ENCODE data around the gene FAM236D.
"Not testable (repeated sequence)": the region's sequence is repeated elsewhere in the genome, so short reads cannot be mapped to it uniquely, and the experiment has no call there.

Gene FAM236D

DNA sequence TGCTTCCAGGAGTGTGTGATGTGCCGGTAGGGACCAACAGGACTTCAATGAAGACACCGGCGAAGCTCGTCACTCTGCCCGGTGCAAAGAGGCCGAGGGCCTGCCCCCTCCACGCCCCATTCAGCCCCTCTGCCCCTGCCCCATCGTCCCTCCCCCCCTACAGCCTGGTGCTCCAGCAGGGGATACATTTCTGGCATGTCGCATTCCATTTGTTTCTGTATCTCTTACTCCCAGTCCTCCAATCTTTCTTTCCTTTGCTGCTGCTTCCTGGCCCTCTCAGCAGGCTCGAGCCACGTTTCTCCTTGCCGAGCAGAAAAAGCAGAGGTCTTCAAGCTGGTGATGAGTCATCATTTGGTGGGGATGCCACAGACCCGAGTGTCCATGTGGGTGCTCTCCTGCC is at the start of gene FAM236D:
Gene FAM236D, minus strand, starts transcription at position 101 of the 400 bp plus-strand sequence. Its CDS starts 100 bp downstream, at position 1.
- not testable (repeated sequence) for H4K20me1 ChIP-seq (ENCODE audit: low read depth, low read length); H3K4me2 ChIP-seq (ENCODE audit: low read depth, low read length, poor library complexity, severe bottlenecking); H3K36me3 ChIP-seq (ENCODE audit: low read length); H3K9me2 ChIP-seq (replicated peaks; ENCODE audit: insufficient read depth, low read length); H3K4me3 ChIP-seq (ENCODE audit: insufficient read depth, low read length, poor library complexity, severe bottlenecking); H3K9ac ChIP-seq (ENCODE audit: low read length); H3K27me3 ChIP-seq (ENCODE audit: low read length); H3F3A ChIP-seq (ENCODE audit: insufficient read depth); H3K79me2 ChIP-seq (ENCODE audit: insufficient read depth, low read length); H3K9me3 ChIP-seq (ENCODE audit: insufficient read depth, low read length); H2AFZ ChIP-seq (ENCODE audit: low read depth, low read length, severe bottlenecking); H3K27ac ChIP-seq (ENCODE audit: low read depth, low read length)

DNA sequence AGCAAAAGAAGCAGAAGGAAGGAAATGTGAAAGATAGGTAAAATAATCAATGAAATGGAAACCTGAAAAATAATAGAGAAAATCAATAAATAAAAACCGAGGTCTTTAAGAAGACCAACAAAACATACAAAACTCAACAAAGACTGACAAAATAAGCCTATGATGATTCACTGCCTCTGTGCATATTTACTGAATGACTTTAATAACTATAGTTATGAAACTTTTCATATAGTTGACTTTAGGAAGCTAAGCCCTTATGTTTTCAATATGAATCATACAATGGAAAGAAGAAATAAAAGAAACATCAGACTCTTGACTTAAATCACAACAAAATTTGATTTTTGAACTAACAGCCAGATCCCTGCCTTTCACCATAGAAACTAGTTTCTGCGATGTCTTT is 29.5 kb upstream of the FAM236D start:
- not testable (repeated sequence) for H3K4me2 ChIP-seq (ENCODE audit: low read depth, low read length, poor library complexity, severe bottlenecking); H3K27me3 ChIP-seq (ENCODE audit: low read length); H3K36me3 ChIP-seq (ENCODE audit: low read length); H3K79me2 ChIP-seq (ENCODE audit: insufficient read depth, low read length); H3K9ac ChIP-seq (ENCODE audit: low read length); H4K20me1 ChIP-seq (ENCODE audit: low read depth, low read length); H3K4me3 ChIP-seq (ENCODE audit: insufficient read depth, low read length, poor library complexity, severe bottlenecking); H3K9me3 ChIP-seq (ENCODE audit: insufficient read depth, low read length); H3F3A ChIP-seq (ENCODE audit: insufficient read depth); H3K27ac ChIP-seq (ENCODE audit: low read depth, low read length); H2AFZ ChIP-seq (ENCODE audit: low read depth, low read length, severe bottlenecking); H3K9me2 ChIP-seq (replicated peaks; ENCODE audit: insufficient read depth, low read length)

DNA sequence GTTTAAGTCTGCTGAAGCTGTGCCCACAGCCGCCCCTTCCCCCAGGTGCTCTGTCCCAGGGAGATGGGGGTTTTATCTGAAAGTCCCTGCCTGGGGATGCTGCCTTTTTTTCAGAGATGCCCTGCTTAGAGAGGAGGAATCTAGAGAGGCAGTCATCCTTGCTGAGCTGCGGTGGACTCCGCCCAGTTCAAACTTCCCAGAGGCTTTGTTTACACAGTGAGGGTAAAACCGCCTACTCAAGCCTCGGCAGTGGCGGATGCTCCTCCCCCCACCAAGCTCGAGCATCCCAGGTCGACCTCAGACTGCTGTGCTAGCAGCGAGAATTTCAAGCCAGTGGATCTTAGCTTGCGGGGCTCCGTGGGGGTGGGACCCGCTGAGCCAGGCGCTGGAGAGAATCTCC is 22.7 kb upstream of the FAM236D start:
- not testable (repeated sequence) for H3K9ac ChIP-seq (ENCODE audit: low read length); H3K27me3 ChIP-seq (ENCODE audit: low read length); H3K9me3 ChIP-seq (ENCODE audit: insufficient read depth, low read length); H3K9me2 ChIP-seq (replicated peaks; ENCODE audit: insufficient read depth, low read length); H3F3A ChIP-seq (ENCODE audit: insufficient read depth); H3K27ac ChIP-seq (ENCODE audit: low read depth, low read length); H3K36me3 ChIP-seq (ENCODE audit: low read length); H3K4me3 ChIP-seq (ENCODE audit: insufficient read depth, low read length, poor library complexity, severe bottlenecking); H3K4me2 ChIP-seq (ENCODE audit: low read depth, low read length, poor library complexity, severe bottlenecking); H2AFZ ChIP-seq (ENCODE audit: low read depth, low read length, severe bottlenecking); H3K79me2 ChIP-seq (ENCODE audit: insufficient read depth, low read length); H4K20me1 ChIP-seq (ENCODE audit: low read depth, low read length)

DNA sequence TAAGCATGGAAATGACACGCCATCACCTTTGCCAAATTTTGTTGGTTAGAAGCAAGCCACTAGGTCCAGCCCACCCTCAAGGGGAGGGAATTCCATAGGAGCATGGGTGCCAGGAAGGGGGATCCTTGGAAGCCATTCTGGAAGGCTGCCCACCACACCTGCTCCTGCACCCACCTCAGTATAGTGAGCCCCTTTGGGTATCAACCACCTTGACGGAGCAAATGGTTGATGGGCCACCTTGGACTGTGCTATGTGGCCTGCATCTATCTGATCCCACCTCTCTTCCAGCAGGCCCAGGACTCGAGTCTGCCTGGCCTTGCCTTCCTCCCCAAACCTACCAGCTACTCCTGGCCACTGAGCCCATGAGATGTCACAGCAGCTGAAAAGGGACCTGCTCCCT is 17.6 kb downstream of the FAM236D start:
- not testable (repeated sequence) for H3K4me3 ChIP-seq (ENCODE audit: insufficient read depth, low read length, poor library complexity, severe bottlenecking); H3K79me2 ChIP-seq (ENCODE audit: insufficient read depth, low read length); H3K27me3 ChIP-seq (ENCODE audit: low read length); H3K27ac ChIP-seq (ENCODE audit: low read depth, low read length); H4K20me1 ChIP-seq (ENCODE audit: low read depth, low read length); H3K9ac ChIP-seq (ENCODE audit: low read length); H3K4me2 ChIP-seq (ENCODE audit: low read depth, low read length, poor library complexity, severe bottlenecking); H2AFZ ChIP-seq (ENCODE audit: low read depth, low read length, severe bottlenecking); H3K9me2 ChIP-seq (replicated peaks; ENCODE audit: insufficient read depth, low read length); H3K9me3 ChIP-seq (ENCODE audit: insufficient read depth, low read length); H3F3A ChIP-seq (ENCODE audit: insufficient read depth); H3K36me3 ChIP-seq (ENCODE audit: low read length)

DNA sequence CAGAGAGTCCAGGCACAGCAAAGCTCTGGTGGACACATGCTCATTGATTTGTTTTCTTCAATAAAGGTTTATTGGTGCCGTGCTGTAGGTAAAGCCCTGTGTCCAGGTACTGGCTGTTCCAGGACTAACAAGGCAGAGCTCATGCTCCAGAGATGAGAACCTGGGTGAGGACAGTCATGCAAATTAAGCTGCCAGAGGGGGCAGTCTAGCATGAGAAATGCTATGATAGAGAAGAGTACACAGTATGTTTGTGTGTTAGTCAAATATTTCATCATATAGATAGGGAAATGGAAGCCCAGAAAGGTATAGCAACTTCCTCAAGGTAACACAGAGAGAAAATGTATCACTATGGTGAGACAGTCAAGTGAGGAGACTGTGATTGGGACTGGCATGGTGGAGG is 19.9 kb downstream of the FAM236D start:
- not testable (repeated sequence) for H3K27me3 ChIP-seq (ENCODE audit: low read length); H3K9me3 ChIP-seq (ENCODE audit: insufficient read depth, low read length); H3K79me2 ChIP-seq (ENCODE audit: insufficient read depth, low read length); H3K9me2 ChIP-seq (replicated peaks; ENCODE audit: insufficient read depth, low read length); H3K9ac ChIP-seq (ENCODE audit: low read length); H2AFZ ChIP-seq (ENCODE audit: low read depth, low read length, severe bottlenecking); H3F3A ChIP-seq (ENCODE audit: insufficient read depth); H3K4me3 ChIP-seq (ENCODE audit: insufficient read depth, low read length, poor library complexity, severe bottlenecking); H4K20me1 ChIP-seq (ENCODE audit: low read depth, low read length); H3K4me2 ChIP-seq (ENCODE audit: low read depth, low read length, poor library complexity, severe bottlenecking); H3K36me3 ChIP-seq (ENCODE audit: low read length); H3K27ac ChIP-seq (ENCODE audit: low read depth, low read length)

DNA sequence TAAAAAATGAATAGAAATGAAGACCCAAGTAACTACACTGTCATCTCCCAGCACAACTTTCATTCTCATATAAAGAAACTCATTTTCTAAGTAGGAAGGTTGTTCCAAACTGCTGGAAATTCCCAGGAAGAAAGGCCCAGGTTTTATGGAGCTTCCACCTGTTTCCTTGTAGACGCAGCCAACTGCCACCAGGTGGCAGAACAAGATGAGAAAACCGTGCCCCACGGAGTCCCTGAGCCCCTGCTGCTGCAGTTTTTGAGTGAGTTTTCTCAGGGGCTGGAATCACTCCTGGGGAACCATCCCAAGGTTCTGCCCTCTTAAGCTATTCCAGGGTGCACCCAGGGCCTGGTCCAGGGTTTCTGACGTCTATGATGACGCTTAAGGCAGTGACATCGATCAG is 24.0 kb downstream of the FAM236D start:
- not testable (repeated sequence) for H3K27me3 ChIP-seq (ENCODE audit: low read length); H3K9me2 ChIP-seq (replicated peaks; ENCODE audit: insufficient read depth, low read length); H3K36me3 ChIP-seq (ENCODE audit: low read length); H3F3A ChIP-seq (ENCODE audit: insufficient read depth); H3K9ac ChIP-seq (ENCODE audit: low read length); H3K4me2 ChIP-seq (ENCODE audit: low read depth, low read length, poor library complexity, severe bottlenecking); H3K27ac ChIP-seq (ENCODE audit: low read depth, low read length); H2AFZ ChIP-seq (ENCODE audit: low read depth, low read length, severe bottlenecking); H4K20me1 ChIP-seq (ENCODE audit: low read depth, low read length); H3K79me2 ChIP-seq (ENCODE audit: insufficient read depth, low read length); H3K9me3 ChIP-seq (ENCODE audit: insufficient read depth, low read length); H3K4me3 ChIP-seq (ENCODE audit: insufficient read depth, low read length, poor library complexity, severe bottlenecking)

DNA sequence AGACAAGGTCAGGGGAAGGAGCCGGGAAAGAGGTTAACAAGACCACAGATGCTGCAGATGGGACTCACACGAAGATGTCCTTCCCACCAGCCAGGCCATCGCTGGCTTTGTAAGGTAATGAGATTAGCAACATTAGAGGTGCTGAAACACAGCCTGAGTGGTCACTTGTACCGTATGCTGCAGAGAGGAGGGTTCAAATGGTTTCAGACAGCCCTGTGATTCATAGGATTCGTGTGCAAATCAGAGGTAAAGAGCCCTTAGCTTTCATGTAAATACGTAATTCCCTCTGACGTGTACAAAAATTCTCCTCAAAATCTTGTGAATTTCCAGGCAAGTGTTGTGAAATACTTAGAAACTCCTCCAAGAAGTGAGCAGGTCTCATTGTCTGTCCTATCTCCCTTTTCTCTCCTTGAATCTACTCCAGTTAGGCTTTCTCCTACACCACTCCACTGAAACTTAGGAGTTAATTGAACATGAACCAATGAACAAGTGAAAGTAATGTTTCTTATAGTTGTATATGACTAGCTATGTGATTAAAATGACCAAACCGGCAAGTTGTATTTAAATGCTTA is 24.6 kb downstream of the FAM236D start:
- H3K4me3 ChIP-seq (ENCODE audit: insufficient read depth, low read length, poor library complexity, severe bottlenecking); H3K9me3 ChIP-seq (ENCODE audit: insufficient read depth, low read length); H3K79me2 ChIP-seq (ENCODE audit: insufficient read depth, low read length); H3K27me3 ChIP-seq (ENCODE audit: low read length); H3K9me2 ChIP-seq (replicated peaks; ENCODE audit: insufficient read depth, low read length); H2AFZ ChIP-seq (ENCODE audit: low read depth, low read length, severe bottlenecking); H3K9ac ChIP-seq (ENCODE audit: low read length); H4K20me1 ChIP-seq (ENCODE audit: low read depth, low read length); H3F3A ChIP-seq (ENCODE audit: insufficient read depth); H3K36me3 ChIP-seq (ENCODE audit: low read length); H3K27ac ChIP-seq (ENCODE audit: low read depth, low read length); H3K4me2 ChIP-seq (ENCODE audit: low read depth, low read length, poor library complexity, severe bottlenecking): not testable (repeated sequence)

DNA sequence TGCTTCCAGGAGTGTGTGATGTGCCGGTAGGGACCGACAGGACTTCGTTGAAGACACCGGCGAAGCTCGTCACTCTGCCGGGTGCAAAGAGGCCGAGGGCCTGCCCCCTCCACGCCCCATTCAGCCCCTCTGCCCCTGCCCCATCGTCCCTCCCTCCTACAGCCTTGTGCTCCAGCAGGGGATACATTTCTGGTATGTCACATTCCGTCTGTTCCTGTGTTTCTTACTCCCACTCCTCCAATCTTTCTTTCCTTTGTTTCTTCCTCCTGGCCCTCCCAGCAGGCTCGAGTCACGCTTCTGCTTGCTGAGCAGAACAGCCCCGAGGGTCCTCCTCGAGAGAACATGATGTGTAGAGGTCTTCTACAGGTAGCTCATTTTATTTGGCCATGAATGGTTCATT is 25.4 kb downstream of the FAM236D start, which contains the start of gene FAM236B:
Gene FAM236B, minus strand, starts transcription at position 101 of the 400 bp plus-strand sequence. Its CDS starts 100 bp downstream, at position 1.
- not testable (repeated sequence) for H3K27me3 ChIP-seq (ENCODE audit: low read length); H2AFZ ChIP-seq (ENCODE audit: low read depth, low read length, severe bottlenecking); H3K4me2 ChIP-seq (ENCODE audit: low read depth, low read length, poor library complexity, severe bottlenecking)

More for the DNA sequence above, 25.4 kb downstream of the FAM236D start, which contains the start of gene FAM236B:
- not testable (repeated sequence) for H3K27ac ChIP-seq (ENCODE audit: low read depth, low read length); H3K36me3 ChIP-seq (ENCODE audit: low read length); H3K9me3 ChIP-seq (ENCODE audit: insufficient read depth, low read length); H3K4me3 ChIP-seq (ENCODE audit: insufficient read depth, low read length, poor library complexity, severe bottlenecking); H3K9me2 ChIP-seq (replicated peaks; ENCODE audit: insufficient read depth, low read length); H3K79me2 ChIP-seq (ENCODE audit: insufficient read depth, low read length); H4K20me1 ChIP-seq (ENCODE audit: low read depth, low read length); H3F3A ChIP-seq (ENCODE audit: insufficient read depth); H3K9ac ChIP-seq (ENCODE audit: low read length)

Measured in SU-DHL-6 (cell line).